Esophagus squamous epithelium (tissue), 5 donors: ENCODE measurements around the gene PRDM2. TPM values are rescaled to one million over a fixed set of nuclear protein-coding genes. Genes with fewer than 3 reads are reported as not detected.

Experiments
- DNase-seq: peaks from one replicate; lab custom pipeline; 2025; lab: John Stamatoyannopoulos, UW
- H3K27ac ChIP-seq, 4 donors: fragments of 200-600 bp; sonication (generic); one replicate each; pipeline ENCODE4 v1.5.1; 2016 to 2019; ENCODE audit warnings: mild to moderate bottlenecking in 1 of 4
- H3K27me3 ChIP-seq, 4 donors: fragments of 200-600 bp; sonication (generic); 1 replicate in 3 of 4; 2 replicates in 1 of 4; pipeline versions ENCODE4 v1.5.1 to v1.6.0; 2017 to 2021; ENCODE audit warnings: antibody characterized with exemption in 1 of 4
- H3K36me3 ChIP-seq, 3 donors: fragments of 200-600 bp; sonication (generic); one replicate each; pipeline ENCODE4 v1.5.1; 2016 to 2019
- H3K4me1 ChIP-seq, 3 donors: fragments of 200-600 bp; sonication (generic); one replicate each; pipeline ENCODE4 v1.5.1; 2017 to 2019
- H3K4me3 ChIP-seq, 4 donors: fragments of 200-600 bp; sonication (generic); 1 replicate in 3 of 4; 2 replicates in 1 of 4; pipeline ENCODE4 v1.5.1; 2016 to 2019; ENCODE audit warnings: mild to moderate bottlenecking in 2 of 4, moderate library complexity in 1 of 4
- H3K9me3 ChIP-seq, 3 donors: fragments of 200-600 bp; sonication (generic); one replicate each; pipeline ENCODE4 v1.5.1; 2016 to 2019
- POLR2A ChIP-seq, 4 donors: fragments of 450-650 bp; IDR thresholded peaks; one replicate each; pipeline ENCODE4 v1.6.1; 2017; ENCODE audit warnings: antibody characterized with exemption in 4 of 4, mild to moderate bottlenecking in 4 of 4, moderate library complexity in 3 of 4
- WGBS, 2 donors: methylation state at CpG; one replicate each; pipeline ENCODE4 v1.1.5; 2018; 5-methylcytosine and 5-hydroxymethylcytosine counted together
- intact Hi-C: fragments of 100-400 bp; cut with DNase I; formaldehyde crosslinking; loops from one replicate; pipeline ENCODE4 v1.15.0; 2022
- total RNA-seq, 4 donors: library from RNA; depleted of rRNA; stranded (reverse); fragments of >200 nt; gene quantifications; one replicate each; pipeline ENCODE4 v1.1.0, GENCODE V29; 2016
- TF ChIP-seq, protein P1 (sequence below), 6 experiments: fragments of 450-650 bp in 4 of 6; fragments of 200-600 bp in 2 of 6; sonication (generic) in 2 of 6; IDR thresholded peaks; one replicate each; pipeline ENCODE4 v1.5.1; 2016 to 2019; ENCODE audit warnings: antibody characterized with exemption in 6 of 6, mild to moderate bottlenecking in 4 of 6, moderate library complexity in 4 of 6
- donor health status: DM: yes; HTN: yes; CAD: no.

The PRDM2 gene
- total RNA-seq, 4 donors from 2014 or later, result 19.2 to 37.4 (median 26.2) TPM

- Histone ChIP-seq H3K4me1 (peaks cover 11 to 64% (median 25%) of the 10 kb centered on the region in 3 donors), H3K4me3 (no peak overlapping the region), H3K27ac (peak overlapping the region; percentile 6 to 87 (median 82)), H3K9me3 (no peaks in the 10 kb centered on the region), H3K27me3 (no peaks in the 10 kb centered on the region), H3K36me3 (peaks cover 0 to 6% (median 0%) of the 10 kb centered on the region in 3 donors)
- TF ChIP-seq POLR2A (IDR thresholded peaks at IDR 0.05), result no peak
- TF ChIP-seq, protein P1, sequence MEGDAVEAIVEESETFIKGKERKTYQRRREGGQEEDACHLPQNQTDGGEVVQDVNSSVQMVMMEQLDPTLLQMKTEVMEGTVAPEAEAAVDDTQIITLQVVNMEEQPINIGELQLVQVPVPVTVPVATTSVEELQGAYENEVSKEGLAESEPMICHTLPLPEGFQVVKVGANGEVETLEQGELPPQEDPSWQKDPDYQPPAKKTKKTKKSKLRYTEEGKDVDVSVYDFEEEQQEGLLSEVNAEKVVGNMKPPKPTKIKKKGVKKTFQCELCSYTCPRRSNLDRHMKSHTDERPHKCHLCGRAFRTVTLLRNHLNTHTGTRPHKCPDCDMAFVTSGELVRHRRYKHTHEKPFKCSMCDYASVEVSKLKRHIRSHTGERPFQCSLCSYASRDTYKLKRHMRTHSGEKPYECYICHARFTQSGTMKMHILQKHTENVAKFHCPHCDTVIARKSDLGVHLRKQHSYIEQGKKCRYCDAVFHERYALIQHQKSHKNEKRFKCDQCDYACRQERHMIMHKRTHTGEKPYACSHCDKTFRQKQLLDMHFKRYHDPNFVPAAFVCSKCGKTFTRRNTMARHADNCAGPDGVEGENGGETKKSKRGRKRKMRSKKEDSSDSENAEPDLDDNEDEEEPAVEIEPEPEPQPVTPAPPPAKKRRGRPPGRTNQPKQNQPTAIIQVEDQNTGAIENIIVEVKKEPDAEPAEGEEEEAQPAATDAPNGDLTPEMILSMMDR (IDR thresholded peaks at IDR 0.05), result no peak
- intact Hi-C loops, result loop anchor here (10.0 kb wide), 1 partner anchor 135 kb away; no protein-coding TSS in a partner anchor
- DNase-seq, result no peak
- WGBS, 2 donors, result 61 to 75% methylated on average over 10 of the region's 10 CpGs
Observed at GRCh38 chr1:13799502-13800283, 99.7 kb downstream of the PRDM2 start.

DNA sequence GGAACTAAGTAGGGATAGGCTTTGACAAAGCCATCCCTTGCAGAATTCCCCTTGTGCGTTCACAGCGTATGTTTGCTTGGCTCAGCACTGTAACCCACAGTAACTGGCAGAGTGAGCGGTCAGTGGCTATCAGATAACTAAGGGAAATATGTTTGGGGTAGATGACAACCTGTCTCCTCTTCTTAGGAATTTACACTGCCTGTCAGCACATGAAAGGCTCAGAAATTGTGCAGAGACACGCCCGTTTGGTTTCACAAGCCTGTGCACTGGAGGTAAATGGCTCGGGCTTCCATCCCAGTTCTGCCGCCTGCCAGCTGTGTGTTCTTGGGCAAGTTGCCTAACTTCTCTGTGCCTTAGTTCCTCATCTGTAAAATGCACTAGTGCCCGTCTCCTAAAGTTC lies 101.2 kb downstream of the PRDM2 start:
- peak overlapping the region; percentile 80 to 87 (median 82) for H3K27ac ChIP-seq
- no peak for DNase-seq
- H3K36me3 ChIP-seq, result no peaks in the 10 kb centered on the region
- H3K4me1 ChIP-seq, result peaks cover 11 to 64% (median 25%) of the 10 kb centered on the region in 3 donors
- intact Hi-C loops, result loop anchor here (10.0 kb wide), 1 partner anchor 136 kb away; no protein-coding TSS in a partner anchor
- WGBS, 2 donors, result 40 to 59% methylated on average over 8 of the region's 8 CpGs
- no peak overlapping the region for H3K4me3 ChIP-seq
- no peaks in the 10 kb centered on the region for H3K9me3 ChIP-seq
- TF ChIP-seq, protein P1 (IDR thresholded peaks at IDR 0.05), result no peak
- no peak for TF ChIP-seq POLR2A (IDR thresholded peaks at IDR 0.05)
- no peaks in the 10 kb centered on the region for H3K27me3 ChIP-seq

DNA sequence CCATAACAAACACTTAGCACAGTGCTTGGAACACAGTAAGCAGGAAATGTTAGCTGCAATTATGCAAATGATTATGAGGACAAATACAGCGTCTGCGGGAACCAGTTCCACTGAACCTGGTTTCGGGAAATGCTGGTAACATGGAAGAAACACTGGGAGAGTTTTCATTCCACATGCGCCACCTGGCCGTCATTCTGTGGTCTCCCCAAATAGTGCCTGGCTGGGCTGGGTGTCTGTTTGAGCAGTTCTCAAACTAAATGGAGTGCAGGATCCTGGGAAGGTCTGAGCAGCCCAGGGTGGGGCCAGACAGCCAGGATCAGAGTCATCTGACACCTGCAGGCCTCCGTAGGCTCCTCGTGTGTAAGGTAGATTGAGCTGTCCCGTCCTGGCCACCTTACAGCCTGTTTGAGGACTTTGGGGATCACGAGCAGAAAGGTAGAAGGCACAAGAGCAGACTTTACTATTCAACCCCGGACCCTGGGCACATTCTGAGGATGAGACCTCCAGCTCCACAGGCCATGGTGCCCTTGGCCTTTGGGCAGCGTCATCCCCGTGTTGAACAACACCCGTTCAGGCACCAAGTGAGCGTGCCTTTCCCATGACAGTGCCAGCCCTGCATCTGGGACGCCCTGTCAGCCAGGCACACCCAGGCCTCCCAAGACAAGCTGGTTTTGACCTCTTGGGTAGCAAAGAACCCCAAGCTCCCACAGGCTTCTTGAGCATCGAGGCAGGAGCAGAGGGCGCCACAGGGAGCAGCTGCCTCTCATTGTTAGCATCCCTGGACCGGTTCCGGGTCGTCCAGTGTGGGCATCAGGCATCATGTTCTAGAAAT lies 101.9 kb downstream of the PRDM2 start:
- DNase-seq, result no peak
- H3K27ac ChIP-seq, result peak overlapping the region; percentile 80 to 87 (median 82)
- TF ChIP-seq, protein P1 (IDR thresholded peaks at IDR 0.05), result peak in 3 of 6 experiments; percentile 16 to 31 (median 22)
- TF ChIP-seq POLR2A (IDR thresholded peaks at IDR 0.05), result no peak
- H3K27me3 ChIP-seq, result no peaks in the 10 kb centered on the region
- WGBS, 2 donors, result 59 to 81% methylated on average over 6 to 8 of the region's 20 CpGs
- H3K36me3 ChIP-seq, result no peaks in the 10 kb centered on the region
- intact Hi-C loops, result loop anchor here (10.0 kb wide), 1 partner anchor 137 kb away; no protein-coding TSS in a partner anchor
- H3K9me3 ChIP-seq, result no peaks in the 10 kb centered on the region
- no peak overlapping the region for H3K4me3 ChIP-seq
- peaks cover 11 to 66% (median 25%) of the 10 kb centered on the region in 3 donors for H3K4me1 ChIP-seq

DNA sequence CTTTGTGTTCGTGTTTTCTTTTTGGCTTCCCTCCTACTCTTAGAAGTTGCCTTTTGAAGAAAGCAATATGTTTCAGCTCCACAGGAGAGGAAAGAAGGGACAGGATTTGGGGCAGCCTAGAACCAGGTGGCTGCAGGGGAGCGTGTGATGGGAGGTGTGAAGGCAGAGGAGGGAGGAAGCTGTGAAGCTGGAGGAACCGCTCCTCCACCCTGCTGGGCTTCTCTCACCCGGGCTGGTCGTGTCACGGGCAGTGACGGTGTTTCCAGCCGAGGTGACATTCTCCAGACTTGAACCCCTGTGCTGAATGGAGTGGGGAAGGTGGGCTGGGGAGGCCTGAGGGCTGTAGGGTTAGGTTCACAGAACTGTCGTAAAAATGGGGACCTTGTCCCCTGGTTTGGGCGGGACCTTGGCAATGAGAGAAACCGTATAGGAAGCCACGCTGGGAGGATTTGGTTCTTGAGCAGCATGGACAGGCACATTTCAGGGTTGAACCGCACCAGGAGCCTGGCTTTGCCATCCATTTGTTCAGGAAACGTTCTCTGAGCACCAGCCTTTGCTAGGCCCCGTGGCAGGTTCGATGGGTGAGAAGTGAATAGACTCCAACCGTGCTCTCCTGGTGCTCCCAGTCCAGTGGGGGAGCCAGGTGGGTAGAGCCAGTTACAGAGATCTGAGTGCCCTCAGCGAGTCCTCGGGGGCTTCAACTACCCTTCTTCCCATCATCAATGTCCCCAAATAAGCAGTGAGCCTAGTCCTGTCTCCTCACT lies 103.0 kb downstream of the PRDM2 start:
- no peak for DNase-seq
- peaks cover 11 to 64% (median 25%) of the 10 kb centered on the region in 3 donors for H3K4me1 ChIP-seq
- no peak overlapping the region for H3K27ac ChIP-seq
- no peaks in the 10 kb centered on the region for H3K9me3 ChIP-seq
- H3K27me3 ChIP-seq, result no peaks in the 10 kb centered on the region
- 86 to 95% methylated on average over 10 to 17 of the region's 19 CpGs for WGBS, 2 donors
- H3K4me3 ChIP-seq, result no peak overlapping the region
- no peaks in the 10 kb centered on the region for H3K36me3 ChIP-seq
- TF ChIP-seq, protein P1 (IDR thresholded peaks at IDR 0.05), result no peak
- no peak for TF ChIP-seq POLR2A (IDR thresholded peaks at IDR 0.05)
- intact Hi-C loops, result loop anchor here (10.0 kb wide), 1 partner anchor 138 kb away; no protein-coding TSS in a partner anchor
